T-helper 9 cell (primary cell): Measurements from ENCODE around the gene GPD1.
"Not testable (repeated sequence)": the region's sequence is repeated elsewhere in the genome, so short reads cannot be mapped to it uniquely, and the experiment has no call there.

Source experiments
- DNase-seq: peaks from one replicate; pipeline ENCODE4 v3.0.0-alpha.2; 2020

The GPD1 gene

GRCh38 chr12:50132505-50133135 is 28.8 kb downstream of the GPD1 start:
- no peak for DNase-seq

DNA sequence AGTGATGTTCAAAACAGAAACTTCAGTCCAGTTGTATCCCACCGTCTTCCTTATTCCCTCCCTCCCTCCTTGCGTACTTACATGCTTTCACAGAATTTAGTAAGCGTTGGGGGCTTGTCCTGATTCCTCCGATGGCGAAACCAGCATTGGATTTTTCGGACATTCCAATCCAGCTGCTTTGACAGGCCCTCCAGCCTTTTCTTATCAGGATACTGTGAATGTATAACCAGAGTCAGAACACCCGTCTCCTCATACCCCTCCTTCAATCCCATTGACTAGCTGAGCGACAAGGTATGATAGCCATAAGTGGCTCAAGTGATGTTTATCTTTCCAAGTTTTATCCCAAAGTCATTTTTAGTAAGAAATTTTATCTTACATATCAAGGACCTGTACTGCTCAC is 39.2 kb downstream of the GPD1 start:
- no peak for DNase-seq

DNA sequence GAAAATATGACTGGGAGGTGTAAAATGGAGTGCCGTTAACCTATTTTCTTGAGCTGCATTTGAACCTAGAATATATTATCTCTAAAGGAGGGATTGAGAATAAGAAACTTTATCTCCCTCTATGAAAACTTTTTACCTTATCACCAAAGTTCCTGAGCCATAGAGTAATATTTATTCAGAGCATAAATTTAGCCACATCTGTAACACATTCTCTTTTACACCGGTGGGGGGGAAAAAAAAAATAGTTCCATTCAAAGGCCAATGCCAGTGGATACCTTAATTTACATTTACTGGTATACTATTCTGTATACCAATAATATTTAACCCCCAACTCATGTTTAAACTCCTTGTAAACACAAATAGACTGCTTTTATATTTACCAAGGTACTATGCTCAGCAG is 41.6 kb downstream of the GPD1 start:
- no peak for DNase-seq

DNA sequence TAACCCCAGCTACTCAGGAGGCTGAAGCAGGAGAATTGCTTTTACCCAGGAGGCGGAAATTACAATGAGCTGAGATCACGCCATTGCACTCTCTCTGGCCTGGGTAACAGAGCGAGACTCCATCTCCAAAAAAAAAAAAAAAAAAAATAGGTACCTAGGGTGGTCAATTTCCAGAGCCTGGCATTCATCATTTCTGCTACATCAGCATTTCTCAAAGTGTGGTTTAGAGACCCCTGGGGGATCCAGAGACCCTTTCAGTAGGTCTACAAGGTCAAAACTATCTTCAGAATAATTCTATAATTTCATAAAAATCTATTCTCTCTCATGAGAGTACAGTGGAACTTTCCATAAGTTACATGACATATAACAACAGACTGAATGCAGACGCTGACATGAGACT is 43.5 kb downstream of the GPD1 start:
- DNase-seq, result no peak

GRCh38 chr12:50148011-50148410 is 44.2 kb downstream of the GPD1 start:
- not testable (repeated sequence) for DNase-seq

- no peak for DNase-seq
These were observed 45.5 kb downstream of the GPD1 start for GRCh38 chr12:50149311-50149710.

- DNase-seq, result no peak
These were observed 47.4 kb downstream of the GPD1 start for GRCh38 chr12:50151047-50151687.

DNA sequence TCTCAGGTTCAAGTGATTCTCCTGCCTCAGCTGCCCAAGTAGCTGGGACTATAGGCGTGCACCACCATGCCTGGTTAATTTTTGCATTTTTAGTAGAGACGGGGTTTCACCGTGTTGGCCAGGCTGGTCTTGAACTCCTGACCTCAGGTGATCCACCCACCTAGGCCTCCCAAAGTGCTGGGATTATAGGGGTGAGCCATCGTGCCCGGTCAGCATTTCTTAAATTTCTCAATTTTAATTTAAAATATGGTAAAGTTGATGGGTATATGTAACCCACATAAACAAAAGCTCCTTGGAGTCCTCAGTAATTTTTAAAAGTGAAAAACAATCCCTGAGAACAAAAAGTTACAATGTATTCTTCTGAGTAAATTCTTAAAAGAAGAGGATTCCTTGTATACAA is 51.1 kb downstream of the GPD1 start:
- DNase-seq, result not testable (repeated sequence)

GRCh38 chr12:50156641-50157040 is 52.8 kb downstream of the GPD1 start:
- no peak for DNase-seq

DNA sequence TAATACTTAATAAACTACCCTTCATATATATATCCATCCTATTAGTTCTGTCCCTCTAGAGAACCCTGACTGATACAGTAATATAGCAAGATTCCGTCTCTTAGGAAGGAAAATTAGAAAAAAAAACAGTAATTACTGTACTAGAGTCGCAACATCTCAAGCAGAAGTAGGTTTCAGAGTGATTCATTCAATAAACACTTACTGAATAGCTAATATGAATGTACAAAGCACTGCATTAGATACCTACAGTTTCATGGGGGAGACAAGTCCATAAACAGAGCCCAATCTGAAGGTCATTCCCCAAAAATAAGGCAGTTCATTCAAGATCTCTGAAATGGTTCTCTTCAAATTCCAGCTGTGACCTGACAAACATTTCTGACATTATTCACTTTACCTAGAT is 53.5 kb downstream of the GPD1 start:
- DNase-seq, result no peak

DNA sequence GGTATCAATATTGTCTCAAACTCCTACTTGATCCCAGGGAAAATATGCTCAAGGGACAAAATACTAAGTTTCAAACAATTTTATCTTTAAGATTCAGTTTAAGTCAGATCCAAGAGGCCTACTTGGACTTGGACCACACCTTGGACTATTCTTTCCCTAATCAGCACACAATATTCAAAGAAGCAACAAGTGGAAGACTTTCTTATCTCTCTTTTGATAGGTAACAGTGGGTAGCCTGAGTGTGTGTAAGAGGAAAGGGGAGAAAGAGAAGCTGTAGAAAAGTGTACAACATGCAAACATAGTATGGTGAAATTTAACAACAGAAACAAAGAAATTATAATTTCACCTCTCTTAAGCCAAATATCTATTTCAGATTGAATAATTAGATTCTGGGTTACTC is 56.8 kb downstream of the GPD1 start:
- DNase-seq, result no peak
